GM18507 (cell line): Measurements from ENCODE around the gene AFDN.
"Not testable (repeated sequence)": the region's sequence is repeated elsewhere in the genome, so short reads cannot be mapped to it uniquely, and the experiment has no call there.

Experiments
- DNase-seq: peaks from one replicate; pipeline ENCODE4 v3.0.0; 2011; ENCODE audit warnings: low read depth; ENCODE audit not compliant: insufficient read length; ENCODE audit errors: extremely low spot score
- FAIRE-seq: peaks from 2 replicates; lab custom pipeline; 2011; peaks lifted over from hg19 to GRCh38; lab: Jason Lieb, UNC

The AFDN gene

DNA sequence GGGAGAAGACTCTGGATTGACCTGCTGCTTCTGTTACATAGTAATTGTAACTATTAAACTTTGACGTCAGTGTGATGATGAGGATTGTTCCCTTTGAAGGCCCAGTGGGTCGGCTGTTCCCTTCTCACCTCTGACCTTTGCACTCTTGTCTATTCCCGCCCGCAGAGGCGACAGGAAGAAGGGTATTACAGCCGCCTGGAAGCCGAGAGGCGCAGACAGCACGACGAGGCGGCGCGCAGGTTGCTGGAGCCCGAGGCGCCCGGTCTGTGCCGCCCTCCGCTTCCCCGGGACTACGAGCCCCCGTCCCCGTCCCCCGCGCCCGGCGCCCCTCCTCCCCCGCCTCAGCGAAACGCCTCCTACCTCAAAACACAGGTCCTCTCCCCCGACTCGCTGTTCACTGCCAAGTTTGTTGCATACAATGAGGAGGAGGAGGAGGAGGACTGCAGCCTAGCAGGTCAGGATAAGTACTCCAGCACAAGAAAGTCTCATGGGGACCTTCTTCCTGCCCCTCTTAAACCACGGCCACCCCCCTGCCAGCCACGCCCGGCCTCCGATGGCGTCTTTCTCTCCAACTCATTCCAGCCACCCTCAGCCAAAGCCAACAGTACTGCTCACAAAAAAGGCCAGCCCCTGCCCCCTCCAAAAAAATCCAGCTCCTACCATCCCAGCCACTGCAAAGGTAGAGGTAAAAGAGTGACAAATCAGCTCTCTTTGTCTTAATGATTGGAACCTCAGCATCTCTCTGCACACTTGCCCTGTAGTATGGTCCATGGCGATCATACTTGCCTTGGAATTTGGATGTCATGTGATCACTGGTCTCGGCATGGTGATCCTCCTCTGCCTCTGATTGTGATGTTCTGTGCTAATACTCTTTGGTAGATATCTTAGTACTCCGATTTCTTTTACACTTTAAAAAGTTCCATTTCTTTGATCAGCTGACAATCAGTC lies 139.2 kb downstream of the AFDN start:
- no peak for FAIRE-seq

DNA sequence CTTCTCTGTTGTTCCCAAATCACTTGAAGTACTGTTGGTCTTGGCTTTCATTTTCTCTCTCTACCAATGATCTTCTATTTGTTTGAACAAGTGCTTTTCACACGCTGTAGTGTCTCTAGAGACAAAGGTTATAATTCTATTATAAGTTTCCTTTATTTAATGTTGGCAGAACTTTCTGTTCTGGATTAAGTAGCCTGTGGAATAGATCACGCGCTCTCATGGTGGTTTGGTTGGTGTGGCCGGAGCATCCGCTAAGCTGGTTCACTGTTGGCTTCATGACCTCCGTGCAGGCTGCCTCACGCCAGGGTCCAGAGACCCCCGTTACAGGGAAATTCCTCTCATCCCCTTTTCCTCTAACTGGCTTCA lies 139.8 kb downstream of the AFDN start:
- FAIRE-seq = no peak
- DNase-seq = no peak

More for the DNA sequence above, 139.2 kb downstream of the AFDN start:
- DNase-seq = no peak

DNA sequence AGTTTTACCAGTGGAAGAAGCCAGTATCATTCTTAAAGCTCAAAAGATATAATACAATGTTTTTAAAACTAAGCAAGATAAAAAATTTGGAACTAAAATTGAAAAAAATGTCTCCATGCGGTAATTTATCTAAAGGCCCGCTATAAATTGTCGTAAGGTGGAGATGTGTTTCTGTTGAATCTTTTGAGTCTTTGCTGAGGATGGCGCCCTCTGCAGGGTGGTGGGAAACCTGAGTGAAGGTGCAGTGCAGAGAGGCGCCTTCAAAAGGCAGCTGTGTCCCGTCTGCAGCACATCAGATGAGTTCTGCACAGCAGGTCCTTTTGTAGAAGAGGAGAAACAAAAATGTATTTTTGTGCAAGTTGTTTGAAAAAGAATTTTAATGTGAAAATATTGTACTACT lies 141.4 kb downstream of the AFDN start:
- no peak for FAIRE-seq

DNA sequence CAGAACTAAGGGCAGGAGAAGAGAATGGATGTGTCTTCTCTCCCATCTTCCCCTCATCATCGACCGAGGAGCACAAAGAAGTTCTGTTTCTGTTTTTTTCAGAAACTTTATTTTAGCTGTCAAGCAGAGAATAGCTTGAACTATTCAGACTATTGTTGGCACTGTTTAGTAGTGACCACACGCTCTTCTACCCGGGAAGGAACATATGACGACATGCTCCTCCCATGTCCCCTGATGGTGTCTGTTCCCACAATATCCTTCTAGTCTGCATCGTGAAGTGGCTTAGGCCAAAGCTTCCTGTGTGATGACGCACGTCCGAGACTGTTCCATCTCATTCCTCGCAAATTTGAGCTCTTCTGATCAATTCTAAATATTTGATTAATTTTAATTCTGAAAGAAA lies 143.5 kb downstream of the AFDN start:
- no peak for DNase-seq
- FAIRE-seq = no peak

More for the DNA sequence above, 141.4 kb downstream of the AFDN start:
- no peak for DNase-seq

DNA sequence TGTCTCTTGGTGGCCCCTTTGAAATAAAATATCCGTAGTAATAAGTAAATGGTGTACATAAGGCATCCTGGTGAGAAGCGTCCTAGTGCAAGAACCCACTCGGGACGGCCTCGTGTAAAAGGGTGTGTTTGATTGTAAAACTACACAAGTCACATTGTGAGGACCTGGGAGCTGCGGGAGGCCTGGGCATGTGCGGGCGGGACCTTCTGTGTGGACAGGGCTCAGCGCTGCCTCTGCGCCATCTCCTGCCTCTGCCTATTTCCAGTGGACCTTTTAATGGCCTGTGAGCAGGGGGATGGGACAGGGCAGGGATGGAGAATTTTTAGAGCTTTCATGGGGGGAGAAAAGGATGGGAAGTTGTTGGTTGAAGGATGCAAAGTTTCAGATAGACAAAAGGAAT lies 145.5 kb downstream of the AFDN start:
- FAIRE-seq (no peak), DNase-seq (no peak)

DNA sequence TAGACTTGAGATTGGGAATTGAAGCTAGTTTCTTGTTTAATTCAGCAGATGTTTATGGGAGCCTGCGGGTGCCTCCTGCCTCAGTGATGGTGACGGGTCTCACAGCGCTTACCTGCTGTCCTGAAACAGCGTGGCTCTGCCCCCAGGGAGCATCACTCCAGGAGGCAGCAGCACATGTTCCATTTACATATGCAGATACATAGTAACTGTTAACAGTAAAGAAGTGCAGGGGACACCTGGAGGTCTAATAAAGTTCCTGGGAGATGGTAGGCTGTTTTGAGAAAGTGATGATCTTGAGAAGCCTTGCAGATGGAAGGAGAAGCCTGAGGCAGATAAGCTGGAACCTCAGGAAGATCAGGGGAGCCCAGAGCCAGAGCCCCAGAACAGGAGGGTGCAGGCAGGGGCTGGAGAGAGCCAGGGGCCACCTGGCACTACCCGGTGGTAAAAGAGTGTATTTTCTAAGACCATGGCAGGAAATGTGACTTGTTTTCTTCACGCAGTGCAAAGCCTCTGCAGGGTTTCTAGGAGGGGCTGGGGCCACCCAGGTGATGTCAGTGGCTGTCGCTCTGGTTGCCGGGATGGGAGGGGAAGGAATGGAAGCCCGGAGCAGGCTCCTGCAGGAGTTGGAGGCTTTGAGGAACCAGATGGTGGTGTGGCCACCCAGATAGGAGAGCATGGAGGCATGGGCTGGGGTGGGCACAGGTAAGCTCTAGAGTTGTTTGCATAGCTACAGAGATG lies 146.6 kb downstream of the AFDN start:
- DNase-seq (no peak), FAIRE-seq (no peak)

DNA sequence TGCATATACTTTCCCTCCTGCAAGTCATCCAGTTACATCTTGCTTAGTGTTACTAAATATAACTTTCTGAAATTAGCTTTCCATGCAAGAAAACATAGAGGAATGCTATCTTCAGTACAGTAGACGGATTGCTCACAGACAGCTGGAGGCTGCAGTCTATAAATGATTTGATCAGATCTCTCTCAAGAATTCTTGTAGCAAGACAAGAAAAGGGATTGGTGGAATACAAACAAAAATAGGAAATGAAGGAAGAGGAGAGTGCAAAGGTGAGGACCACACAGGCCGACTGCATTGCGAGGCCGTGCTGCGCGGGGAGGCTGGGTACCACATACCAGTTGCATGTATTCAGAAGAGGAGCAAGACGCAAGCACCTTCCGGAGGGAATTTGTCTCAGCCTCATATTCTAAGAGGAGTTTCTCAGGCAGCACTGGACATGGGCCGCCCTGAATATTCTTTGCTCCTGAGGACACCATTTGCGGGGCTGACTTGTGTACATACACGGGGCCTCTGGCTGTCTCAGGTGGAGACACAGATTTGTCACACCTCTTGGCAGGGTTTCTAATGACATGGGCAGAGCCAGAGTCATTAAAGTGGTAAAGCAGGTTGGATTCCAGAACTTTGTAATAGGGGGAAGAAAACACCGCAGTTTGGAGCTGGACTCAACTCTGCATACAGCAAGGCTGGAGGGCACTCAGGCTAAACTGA lies 148.1 kb downstream of the AFDN start:
- FAIRE-seq = no peak
- no peak for DNase-seq

DNA sequence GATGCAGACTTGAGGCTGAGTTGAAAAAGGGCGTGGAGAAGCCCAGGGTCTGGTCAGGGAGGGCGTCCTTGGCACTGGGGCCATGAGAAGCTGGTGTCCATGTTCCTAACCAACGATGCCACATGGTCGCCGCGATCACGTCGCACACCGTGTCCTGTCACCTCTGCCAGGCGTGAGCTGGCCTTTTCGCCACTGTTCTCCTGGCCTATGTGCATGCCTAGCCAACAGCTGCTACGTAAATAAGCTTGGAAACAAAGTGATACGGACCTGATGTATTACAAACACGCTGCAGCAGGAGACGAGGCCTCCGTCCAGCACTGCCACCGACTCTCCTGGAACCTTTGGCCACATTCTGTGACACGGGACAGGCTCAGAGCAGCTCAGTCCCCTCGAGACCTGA lies 148.7 kb downstream of the AFDN start:
- DNase-seq (no peak), FAIRE-seq (no peak)

DNA sequence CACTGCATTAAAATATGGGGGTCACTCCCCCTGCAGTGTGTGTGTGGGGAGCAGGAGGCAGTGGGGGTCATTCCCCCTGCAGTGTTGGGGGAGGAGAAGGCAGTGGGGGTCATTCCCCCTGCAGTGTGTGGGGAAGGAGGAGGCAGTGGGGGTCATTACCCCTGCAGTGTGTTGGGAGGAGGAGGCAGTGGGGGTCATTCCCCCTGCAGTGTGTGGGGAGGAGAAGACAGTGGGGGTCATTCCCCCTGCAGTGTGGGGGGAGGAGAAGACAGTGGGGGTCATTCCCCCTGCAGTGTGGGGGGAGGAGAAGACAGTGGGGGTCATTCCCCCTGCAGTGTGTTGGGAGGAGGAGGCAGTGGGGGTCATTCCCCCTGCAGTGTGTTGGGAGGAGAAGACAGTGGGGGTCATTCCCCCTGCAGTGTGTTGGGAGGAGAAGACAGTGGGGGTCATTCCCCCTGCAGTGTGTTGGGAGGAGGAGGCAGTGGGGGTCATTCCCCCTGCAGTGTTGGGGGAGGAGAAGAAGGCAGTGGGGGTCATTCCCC lies 149.5 kb downstream of the AFDN start:
- DNase-seq, FAIRE-seq: not testable (repeated sequence)

DNA sequence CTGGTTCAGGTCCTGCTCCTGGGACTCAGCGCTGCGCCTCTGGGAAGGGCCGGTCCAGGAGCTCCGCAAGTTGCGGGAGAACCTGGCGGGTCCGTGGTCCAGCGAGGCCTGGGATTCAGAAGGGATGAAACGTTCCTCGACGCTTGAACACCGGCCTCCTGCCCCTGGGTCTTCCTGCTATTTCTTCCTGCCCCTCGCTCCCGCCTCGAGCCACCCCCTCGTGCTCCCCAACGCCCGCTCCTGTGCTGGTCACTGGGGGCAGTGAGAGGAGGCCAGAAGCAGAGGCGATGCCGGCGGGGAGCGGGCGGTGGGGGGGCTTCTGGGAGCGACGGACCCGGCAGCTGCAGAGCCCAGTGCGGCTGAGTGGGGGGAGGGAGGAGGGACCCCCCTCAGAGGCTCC lies 150.0 kb downstream of the AFDN start:
- DNase-seq (no peak), FAIRE-seq (no peak)

DNA sequence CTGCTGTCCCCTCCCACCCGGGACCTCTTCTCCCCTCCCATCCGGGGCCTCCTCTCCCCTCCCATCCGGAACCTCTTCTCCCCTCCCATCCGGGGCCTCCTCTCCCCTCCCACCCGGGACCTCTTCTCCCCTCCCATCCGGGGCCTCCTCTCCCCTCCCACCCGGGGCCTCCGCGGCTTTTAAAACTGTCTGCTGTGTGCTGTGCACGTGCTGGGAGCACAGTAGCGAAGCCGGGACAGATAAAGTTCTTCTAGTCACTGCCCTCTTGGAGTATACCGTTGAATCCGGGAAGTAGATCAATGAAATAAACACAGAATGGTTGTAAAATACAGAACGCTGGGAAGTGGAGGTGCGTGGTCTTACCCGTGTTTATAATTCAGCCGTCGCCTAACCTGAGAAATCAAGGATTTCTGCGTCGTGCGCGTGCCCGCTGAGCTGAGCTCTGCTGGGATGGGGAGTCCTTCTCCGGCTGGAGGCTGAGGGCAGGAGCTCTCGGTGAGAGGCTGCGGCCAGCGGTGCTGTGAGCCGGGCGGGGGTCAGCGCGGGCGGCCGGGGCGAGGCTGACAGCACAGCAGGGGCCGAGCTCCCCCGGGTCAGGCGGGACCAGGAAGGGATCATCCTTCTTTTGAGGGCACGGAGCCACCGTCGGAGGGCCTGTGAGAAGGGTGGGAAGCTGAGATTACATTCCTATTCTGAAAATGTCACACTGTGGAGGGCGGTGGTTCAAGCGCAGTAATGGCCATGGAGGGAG lies 151.2 kb downstream of the AFDN start:
- FAIRE-seq (no peak), DNase-seq (no peak)

DNA sequence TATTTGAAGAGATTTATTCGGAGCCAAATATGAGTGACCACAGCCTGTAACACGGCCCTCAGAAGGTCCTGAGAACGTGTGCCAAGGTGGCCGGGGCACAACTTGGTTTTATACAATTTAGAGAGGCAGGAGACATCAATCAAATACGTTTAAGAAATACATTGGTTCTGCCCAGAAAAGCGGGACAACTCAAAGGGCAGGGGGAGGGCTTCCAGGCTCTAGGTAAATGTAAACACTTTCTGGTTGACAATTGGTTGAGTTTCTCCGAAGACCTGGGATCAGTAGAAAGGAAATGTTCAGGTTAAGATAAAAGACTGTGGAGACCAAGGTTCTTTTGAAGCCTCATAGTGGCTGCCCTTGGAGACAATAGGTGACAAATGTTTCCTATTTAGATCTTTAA lies 151.9 kb downstream of the AFDN start:
- DNase-seq = no peak
- FAIRE-seq = no peak

DNA sequence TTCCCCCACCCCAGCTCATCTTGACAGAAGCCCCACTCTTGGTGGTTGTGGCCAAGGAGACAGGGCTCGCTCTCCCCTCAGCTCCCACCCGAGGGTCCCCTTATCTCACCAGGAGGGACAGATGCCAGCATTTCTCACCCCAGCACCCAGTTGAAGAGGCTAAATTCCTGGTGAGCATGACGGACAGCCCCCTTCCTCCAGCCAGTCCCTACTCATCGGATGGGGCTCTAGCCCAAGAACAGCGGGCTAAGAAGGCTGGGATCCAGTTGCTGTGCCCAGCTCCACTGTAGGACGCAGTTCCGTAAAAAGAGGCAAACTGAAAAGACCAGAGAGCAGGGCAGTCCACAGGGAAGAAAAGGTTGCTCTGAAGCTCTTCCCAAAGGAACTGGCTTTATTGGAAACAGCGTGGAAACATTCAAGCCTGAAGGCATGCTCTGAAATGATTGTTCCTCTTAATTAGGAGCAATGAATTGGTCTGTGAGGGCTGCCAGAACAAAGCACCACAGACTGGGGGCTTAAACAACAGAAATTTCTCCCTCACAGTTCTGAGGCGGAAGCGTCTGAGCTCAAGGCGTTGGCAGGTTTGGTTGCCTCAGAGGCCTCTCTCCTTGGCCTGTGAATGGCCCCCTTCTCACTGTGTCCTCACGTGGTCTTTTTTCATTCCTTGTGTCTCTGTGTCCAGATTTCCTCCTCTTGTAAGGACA lies 152.9 kb downstream of the AFDN start:
- DNase-seq = no peak
- no peak for FAIRE-seq

DNA sequence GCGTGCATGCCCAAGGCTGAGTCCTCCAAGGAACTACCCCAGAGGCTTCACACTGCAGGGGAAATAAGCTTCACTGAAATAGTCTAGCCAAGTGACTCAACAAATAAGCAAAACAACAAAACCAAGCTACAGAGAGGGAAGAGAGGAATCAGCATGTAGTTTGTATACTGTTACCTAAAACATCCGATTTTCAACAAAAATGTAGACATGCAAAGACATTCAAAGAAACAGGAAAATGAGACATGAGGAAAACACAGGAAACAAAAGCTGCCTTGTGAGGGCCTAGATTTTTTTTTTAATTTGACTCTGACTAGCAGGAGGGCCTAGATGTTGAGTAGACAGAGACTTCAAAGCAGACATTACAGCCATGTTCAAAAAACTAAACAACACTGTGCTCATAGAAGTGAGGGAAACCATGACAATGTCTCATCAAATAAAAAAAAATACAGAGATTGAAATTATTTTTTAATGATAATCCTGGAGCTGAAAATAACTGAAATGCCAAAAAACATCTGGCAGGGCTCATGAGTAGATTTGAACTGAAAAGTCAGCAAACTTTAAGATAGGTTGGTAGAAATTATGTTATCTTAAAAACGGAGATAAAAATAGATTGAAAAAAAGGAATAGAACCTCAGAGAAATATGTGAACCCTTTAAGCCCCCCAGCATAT lies 154.3 kb downstream of the AFDN start:
- DNase-seq (no peak), FAIRE-seq (no peak)

DNA sequence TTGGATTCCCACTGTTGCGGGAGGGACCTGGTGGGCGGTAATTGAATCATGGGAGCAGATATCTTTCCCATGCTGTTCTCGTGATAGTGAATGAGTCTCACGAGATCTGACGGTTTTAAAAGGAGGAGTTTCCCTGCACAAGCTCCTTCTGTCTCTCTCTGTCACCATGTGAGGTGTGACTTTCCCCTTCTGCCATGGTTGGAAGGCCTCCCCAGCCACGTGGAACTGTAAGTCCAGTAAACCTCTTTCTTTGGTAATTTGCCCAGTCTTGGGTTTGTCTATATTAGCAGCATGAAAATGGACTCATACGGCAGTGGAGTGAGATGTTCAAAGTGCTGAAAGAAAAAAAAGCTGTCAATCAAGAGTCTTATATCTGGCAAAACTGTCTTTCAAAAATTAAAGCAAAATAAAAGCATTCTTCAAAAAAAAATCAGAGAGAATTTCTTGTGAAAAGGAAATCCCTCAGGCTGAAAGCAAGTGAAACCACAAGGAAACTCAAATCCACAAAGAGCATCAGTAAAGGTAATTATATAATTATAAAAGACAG lies 155.3 kb downstream of the AFDN start:
- DNase-seq (no peak), FAIRE-seq (no peak)

DNA sequence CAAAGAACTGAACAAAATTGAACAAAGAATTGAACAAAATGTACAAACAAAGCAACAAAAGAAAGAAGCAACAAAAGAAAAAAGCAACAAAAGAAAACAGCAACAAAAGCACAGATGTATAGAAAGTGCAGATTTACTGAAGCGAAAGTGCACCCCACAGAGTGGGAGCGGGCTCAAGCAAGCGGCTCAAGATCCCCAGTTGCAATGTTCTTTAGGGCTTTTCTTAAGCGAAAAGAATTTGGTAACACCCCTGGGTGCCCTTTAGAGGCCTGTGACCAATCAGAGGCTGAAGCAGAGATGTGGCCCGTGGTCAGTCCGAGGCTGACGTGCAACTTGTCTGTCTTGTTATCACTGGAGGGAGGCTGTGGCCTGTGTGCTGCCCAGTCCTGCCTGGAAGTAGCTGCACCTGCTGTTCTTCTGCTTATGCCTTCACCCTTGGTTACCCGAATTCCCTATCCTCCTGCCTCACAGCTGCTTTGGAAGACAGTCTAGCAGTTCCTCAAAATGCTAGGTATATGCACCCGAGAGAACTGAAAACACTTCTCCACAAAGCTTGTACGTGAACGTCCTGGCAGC lies 157.5 kb downstream of the AFDN start:
- FAIRE-seq = no peak
- DNase-seq = no peak

DNA sequence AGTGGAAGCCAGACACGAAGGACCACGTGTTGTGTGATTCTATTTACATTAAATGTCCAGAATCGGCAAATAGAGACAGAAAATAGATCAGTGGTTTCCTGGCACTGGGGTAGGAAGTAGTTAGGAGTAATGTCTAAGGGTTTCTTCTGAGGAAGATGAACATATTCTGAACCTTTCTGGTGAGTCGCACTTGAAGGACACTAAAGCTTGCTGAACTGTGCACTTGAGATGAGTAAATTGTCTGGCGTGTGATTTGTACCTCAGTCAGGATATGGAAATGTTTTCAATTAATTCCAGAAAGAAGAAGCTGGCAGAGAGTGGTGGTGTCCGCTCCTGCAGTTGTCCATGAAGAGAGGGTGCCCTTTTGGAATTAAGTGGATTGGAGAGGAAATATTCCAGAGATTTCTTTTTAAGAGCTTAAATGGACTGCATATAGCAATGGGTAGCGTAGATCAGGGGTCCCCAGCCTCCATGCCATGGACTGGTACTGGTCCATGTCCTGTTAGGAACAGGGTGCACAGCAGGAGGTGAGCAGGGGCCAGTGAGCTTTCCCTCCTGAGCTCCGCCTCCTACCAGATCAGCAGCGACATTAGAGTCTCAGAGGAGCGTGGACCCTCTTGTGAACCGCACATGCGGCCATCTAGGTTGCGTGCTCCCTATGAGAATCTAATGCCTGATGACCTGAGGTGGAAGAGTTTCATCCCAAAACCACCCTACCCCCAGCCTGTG lies 158.3 kb downstream of the AFDN start:
- no peak for FAIRE-seq

More for the DNA sequence above, 158.3 kb downstream of the AFDN start:
- no peak for DNase-seq
